HG03460 (cell line): Measurements from ENCODE around the gene RNF167.
A peak's percentile ranks its signal among the peaks of the same experiment; 100 is the strongest.

Experiments
- ATAC-seq: cut with Tn5 transposase; IDR thresholded peaks from one replicate; pipeline ENCODE4 v1.9.1; 2021; ENCODE audit not compliant: unreplicated experiment

RNF167 gene

GRCh38 chr17:4973256-4974114 lies 33.4 kb downstream of the RNF167 start:
- no peak for ATAC-seq

DNA sequence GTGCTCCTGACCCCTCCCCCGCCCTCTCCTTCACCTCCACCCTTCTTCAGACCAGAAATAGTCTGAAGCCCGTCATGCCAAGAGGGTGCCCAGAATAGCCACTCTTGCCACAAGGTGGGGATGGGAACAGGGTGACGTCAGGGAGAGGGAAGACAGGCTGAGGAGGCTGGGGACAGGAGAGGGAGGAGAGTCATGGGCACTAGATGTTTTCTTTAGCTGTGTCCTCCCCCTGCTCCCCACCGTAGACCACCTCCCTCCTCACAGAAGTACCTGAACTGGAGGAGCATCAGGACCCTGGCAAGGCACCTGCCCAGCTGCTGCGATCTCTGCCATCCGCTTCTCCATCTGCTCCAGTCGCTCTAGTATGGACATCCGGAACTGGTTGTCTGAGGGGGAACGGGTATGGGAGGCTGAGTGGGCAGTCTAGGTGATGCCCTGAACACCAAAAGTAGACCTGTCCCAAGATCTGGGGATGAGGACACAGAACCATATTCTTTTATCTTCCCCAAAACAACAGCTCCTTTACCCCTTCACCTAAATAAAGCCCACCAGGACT lies 34.1 kb downstream of the RNF167 start:
- no peak for ATAC-seq

GRCh38 chr17:4978726-4979125 lies 38.7 kb downstream of the RNF167 start:
- ATAC-seq = no peak

- ATAC-seq = no peak
These were observed 40.7 kb downstream of the RNF167 start for GRCh38 chr17:4980644-4981216.

DNA sequence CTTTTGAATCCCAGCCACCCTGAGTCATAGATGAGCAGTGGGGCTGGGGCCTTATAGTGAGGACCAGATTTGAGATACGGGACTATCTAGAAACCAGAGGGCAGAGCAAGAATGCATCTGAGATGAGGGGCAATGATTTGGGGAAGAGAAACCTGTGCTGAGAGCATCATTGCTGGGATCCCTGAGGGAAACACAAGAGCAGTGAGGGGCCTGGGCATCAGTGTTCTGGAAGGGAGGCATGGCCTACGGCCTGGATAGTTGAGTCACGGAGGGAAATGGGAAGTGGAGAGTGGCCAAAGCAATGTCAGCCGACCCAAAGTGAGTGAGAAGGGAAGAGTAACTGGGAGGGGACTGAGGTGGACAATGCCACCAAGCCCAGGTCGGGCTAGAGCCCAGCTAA lies 42.2 kb downstream of the RNF167 start:
- ATAC-seq = no peak

GRCh38 chr17:4986403-4986802 lies 46.3 kb downstream of the RNF167 start:
- no peak for ATAC-seq

- ATAC-seq = peak; percentile 67
These were observed 47.1 kb downstream of the RNF167 start, which contains the start of gene CAMTA2 for GRCh38 chr17:4986951-4987766. Gene CAMTA2, minus strand, starts transcription at chr17:4987675. Its CDS starts 1,453 bp downstream, at chr17:4986222.

GRCh38 chr17:4987767-4988567 lies 47.9 kb downstream of the RNF167 start:
- ATAC-seq = peak; percentile 4

DNA sequence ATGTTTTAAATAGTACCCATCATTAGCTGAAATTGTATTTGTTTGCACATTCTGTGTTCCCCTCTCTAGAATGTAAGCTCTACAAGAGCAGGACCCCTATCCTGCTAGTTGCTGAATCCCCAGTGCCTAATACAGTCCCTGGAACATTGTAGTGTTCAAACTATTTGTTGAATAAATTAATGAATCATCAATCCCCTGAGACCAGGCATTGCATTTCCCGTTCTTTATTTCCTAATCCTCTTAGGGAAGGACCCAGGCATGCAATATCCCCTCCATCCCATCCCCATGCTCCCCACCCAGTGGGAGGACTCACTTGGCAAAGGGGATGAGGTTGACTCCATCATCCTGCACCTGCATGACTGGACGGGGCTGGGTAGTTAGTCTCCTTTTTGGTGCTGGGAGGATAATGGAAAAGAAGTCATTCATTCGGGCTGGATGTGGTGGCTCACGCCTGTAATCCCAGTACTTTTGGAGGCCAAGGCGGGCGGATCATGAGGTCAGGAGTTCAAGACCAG lies 54.1 kb downstream of the RNF167 start:
- no peak for ATAC-seq
